ENCODE results near the gene MPHOSPH6.

- no peak for TF ChIP-seq CTCF (CRISPR knock-in tag; IDR thresholded peaks at IDR 0.05)
- TF ChIP-seq POLR2A (IDR thresholded peaks at IDR 0.05; ENCODE audit: insufficient read depth in 1 of 2, low read depth in 2 of 2, low read length in 2 of 2) = no peak
- TF ChIP-seq ZNF639 (CRISPR knock-in tag; conservative IDR thresholded peaks at IDR 0.05) = no peak
- TF ChIP-seq, protein P1, sequence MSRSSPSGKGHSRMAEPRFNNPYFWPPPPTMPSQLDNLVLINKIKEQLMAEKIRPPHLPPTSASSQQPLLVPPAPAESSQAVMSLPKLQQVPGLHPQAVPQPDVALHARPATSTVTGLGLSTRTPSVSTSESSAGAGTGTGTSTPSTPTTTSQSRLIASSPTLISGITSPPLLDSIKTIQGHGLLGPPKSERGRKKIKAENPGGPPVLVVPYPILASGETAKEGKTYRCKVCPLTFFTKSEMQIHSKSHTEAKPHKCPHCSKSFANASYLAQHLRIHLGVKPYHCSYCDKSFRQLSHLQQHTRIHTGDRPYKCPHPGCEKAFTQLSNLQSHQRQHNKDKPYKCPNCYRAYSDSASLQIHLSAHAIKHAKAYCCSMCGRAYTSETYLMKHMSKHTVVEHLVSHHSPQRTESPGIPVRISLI (CRISPR knock-in tag; IDR thresholded peaks at IDR 0.05; ENCODE audit: borderline replicate concordance) = no peak
- no peak for TF ChIP-seq RELA (CRISPR knock-in tag; IDR thresholded peaks at IDR 0.05)
- no peak for TF ChIP-seq FOXJ3 (CRISPR knock-in tag; IDR thresholded peaks at IDR 0.05; ENCODE audit: borderline replicate concordance)
- TF ChIP-seq SUZ12 (IDR thresholded peaks at IDR 0.05; ENCODE audit: low read depth, low read length) = no peak
- no peak for TF ChIP-seq USF2 (IDR thresholded peaks at IDR 0.05; ENCODE audit: low read depth, low read length)
- no peak for TF ChIP-seq USF2 (CRISPR knock-in tag; IDR thresholded peaks at IDR 0.05; ENCODE audit: borderline replicate concordance)
- TF ChIP-seq CBX1 (IDR thresholded peaks at IDR 0.05; ENCODE audit: low read depth) = no peak
- no peak for TF ChIP-seq POLR2AphosphoS5 (IDR thresholded peaks at IDR 0.05; ENCODE audit: low read depth, low read length)
- TF ChIP-seq ZNF232 (CRISPR knock-in tag; IDR thresholded peaks at IDR 0.05; ENCODE audit: borderline replicate concordance) = no peak
- no peak for TF ChIP-seq BRF2 (CRISPR knock-in tag; IDR thresholded peaks at IDR 0.05)
- no peak for TF ChIP-seq ZNF331 (CRISPR knock-in tag; IDR thresholded peaks at IDR 0.05)
- no peak for TF ChIP-seq ZNF10 (CRISPR knock-in tag; IDR thresholded peaks at IDR 0.05; ENCODE audit: borderline replicate concordance, low read depth)
These were observed 11.6 kb upstream of the MPHOSPH6 start for GRCh38 chr16:82181461-82182185.

Measured in HepG2 (cell line).